DND-41 (cell line): Measurements from ENCODE around the gene USP17L18.
"Not testable (repeated sequence)": the region's sequence is repeated elsewhere in the genome, so short reads cannot be mapped to it uniquely, and the experiment has no call there.

ENCODE experiments used
- CTCF ChIP-seq: IDR thresholded peaks from 2 replicates; pipeline ENCODE4 v1.5.1; 2012; ENCODE audit warnings: borderline replicate concordance, low read length, moderate library complexity, mild to moderate bottlenecking; ENCODE audit not compliant: poor library complexity, severe bottlenecking; ENCODE audit errors: extremely low read depth
- EZH2 ChIP-seq: IDR thresholded peaks from 3 replicates; pipeline ENCODE4 v1.6.1; 2012; ENCODE audit warnings: borderline replicate concordance, low read depth, mild to moderate bottlenecking, moderate library complexity, low read length, inconsistent platforms; ENCODE audit not compliant: severe bottlenecking

DNA sequence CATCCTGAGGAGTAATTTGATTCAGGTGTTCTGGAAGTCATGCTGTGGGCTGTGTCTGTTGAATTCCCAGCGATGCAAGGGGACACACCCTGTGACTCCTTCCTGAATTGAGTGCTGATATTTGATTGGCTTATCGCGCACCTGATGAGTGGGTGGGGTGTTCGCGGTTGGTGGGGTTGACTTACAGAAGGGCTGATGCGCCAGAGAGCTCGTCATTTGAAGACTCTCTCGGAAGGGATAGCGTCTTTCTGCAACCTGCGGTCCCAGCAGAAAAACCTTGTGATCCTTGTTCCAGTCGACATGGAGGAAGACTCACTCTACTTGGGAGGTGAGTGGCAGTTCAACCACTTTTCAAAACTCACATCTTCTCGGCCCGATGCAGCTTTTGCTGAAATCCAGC lies 28.6 kb upstream of the USP17L18 start, which contains the start of gene USP17L12:
- not testable (repeated sequence) for TF ChIP-seq CTCF, EZH2
